HG03175 (cell line): ENCODE data around the gene NTM.
"Not testable (repeated sequence)": the region's sequence is repeated elsewhere in the genome, so short reads cannot be mapped to it uniquely, and the experiment has no call there.

Experiments used
- ATAC-seq: cut with Tn5 transposase; IDR thresholded peaks from one replicate; pipeline ENCODE4 v1.9.1; 2021; ENCODE audit warnings: mild to moderate bottlenecking, moderate library complexity; ENCODE audit not compliant: unreplicated experiment

Gene NTM

DNA sequence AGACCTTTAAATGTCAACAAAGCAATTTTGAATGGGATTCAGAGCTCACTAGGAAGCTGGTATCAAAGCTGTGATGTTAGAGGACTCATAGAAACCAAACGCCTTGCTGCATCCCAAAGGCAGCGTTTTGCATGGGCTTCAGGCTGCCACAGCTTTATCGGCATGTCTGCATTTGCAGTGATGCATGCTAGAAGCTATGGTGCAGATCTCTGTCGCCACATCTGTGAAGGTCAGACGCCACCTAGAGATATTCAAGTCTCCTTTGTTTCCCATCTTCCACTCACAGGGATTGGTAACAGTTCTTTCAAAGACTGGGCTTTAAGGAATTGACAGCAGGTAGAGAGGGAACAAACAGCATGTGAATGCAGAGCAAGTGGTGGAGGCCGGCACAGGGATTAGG is 47.8 kb downstream of the NTM start:
- no peak for ATAC-seq

DNA sequence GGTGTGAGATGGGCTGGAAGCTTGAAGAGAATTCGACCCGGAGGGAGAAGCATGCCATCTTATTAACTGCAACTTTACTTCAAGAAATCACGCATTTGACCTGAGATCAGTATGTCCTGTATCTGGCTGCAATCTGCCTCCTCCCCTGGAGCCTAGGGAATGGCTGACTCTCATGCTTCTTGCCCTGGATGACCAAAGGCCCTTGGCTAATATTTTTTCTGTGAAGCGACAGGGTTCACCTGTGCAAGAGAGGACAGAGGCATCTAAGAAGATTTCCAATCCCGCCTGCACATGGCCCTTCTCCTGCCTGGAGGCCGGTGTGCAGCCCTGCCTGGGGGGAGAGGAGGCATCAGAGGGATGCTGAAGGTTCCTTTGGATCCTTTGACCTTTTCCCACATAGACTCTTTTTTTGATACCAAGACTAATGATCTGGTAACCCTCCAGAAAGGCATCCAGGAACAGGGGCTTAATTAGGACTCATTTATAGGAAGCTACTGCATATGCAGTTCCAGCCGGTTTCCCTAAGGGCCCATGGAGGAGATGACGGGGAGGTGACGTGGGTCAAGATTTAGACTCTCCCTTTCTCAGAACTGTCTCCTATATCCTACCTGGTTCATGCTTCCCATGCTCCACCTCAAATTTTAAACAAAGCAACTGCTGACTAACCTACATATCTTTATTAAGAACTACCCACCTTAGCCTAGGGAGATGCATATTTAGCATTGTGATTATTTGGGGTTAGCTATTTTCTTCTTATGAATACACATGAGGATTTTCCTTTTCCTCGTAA is 50.8 kb downstream of the NTM start:
- ATAC-seq, result no peak

DNA sequence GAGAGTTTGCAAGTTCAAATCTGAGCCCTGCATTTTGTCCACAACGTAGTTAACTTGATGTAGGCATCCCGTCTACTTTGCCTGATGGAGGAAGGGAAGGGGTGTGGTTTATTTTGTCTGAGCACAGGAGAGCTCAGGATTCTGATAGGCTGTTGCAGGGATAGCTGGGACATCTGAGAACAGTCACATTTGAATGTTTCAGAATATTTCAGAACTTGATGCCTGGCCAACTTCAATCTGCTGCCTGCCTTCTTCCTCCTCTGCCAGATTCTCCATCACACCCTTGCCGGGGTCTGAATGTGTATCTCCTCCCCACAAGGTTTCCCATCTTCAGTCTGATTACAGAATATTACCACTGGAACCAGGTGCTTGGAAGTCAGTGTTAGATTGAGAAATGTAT is 51.6 kb downstream of the NTM start:
- ATAC-seq, result no peak

DNA sequence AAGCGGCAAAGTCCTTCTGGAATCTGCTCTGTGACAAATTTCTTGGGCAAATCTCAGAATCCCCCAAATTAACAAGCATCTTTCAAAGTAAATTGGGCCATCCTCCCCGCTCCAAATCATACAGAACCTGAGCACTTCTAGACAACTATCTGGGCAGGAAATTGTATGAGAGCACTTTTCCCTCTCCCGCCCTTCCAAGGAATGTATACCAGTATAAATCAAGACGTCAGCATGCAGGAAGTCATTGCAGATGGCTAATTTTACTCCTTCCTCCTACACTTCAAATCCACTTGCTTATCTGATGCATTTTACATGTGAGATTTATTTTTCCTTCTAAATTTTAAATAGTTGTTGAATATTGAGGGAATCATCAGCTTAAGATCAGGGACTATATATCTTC is 52.1 kb downstream of the NTM start:
- no peak for ATAC-seq

DNA sequence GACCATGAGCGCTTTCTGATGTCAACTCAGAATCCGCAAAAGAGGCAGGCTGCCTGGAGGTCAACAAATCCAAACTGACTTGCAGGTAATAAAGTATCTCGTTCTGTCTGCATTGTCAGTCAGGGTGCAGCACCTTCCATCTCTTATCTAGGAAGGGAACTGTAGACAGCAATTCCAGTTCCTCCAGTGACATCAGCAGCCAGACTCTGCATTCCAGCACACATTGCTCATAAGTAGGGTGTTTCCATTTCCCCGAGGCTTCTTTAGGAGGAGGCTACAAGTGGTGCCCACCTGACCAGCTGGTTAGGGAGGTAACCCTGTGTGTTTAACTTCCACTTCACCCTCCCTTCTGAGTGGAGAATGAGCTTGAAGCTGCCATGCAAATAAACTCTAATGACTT is 53.3 kb downstream of the NTM start:
- ATAC-seq, result no peak

DNA sequence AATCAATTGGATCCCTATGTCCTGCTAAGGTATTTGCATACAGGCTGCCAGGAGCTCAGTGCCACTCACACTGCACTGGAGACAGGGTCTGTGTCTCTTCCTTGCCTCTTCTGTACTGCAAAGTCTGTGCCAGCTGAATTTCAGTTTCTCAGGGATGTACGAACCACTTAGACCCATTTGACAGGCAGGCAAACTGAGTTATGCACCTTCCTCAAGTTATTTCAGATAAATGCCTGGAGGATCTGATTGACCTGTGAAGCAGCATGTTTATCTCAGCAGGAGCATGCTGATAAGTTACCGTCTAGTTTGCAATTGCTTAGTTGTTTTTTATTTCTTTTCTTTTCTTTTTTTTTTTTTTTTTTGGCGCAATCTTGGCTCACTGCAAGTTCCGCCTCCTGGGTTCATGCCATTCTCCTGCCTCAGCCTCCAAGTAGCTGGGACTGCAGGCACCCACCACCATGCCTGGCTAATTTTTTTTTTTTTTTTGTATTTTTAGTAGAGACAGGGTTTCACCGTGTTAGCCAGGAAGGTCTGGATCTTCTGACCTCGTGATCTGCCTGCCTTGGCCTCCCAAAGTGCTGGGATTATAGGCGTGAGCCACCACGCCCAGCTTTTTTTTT is 54.0 kb downstream of the NTM start:
- not testable (repeated sequence) for ATAC-seq

DNA sequence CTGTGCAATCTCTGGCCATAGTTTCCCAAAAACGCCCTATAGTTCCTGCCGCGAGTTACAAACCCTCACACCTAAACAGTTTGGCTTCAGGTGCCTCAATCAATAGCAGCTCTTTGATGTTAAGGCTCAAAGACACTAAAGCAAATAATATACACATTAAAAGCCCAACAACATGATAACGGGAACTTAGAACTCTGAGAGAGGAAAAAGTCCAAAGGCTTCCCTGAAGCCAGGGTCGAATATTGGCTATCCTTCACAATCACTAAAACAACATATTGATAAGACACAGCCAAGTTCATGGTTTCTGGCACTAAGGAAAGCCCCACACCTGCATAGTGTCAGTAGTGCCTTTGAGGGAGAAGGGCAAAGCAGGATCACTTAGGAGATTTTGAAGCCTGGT is 54.9 kb downstream of the NTM start:
- ATAC-seq, result no peak

DNA sequence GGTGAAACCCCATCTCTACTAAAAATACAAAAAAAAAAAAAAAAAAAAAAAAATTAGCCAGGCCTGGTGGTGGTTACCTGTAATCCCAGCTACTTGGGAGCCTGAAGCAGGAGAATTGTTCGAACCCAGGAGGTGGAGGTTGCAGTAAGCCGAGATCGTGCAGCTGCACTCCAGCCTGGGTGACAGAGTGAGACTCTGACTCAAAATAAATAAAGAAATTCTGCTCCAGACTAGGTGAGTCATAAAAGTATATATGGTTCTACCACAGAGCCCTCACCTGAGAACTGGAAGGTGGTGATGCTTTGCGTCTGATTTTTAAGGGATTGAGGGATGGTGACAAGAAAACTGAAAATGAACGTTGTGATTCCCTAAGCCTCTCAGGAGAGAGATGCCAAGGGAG is 58.4 kb downstream of the NTM start:
- no peak for ATAC-seq

DNA sequence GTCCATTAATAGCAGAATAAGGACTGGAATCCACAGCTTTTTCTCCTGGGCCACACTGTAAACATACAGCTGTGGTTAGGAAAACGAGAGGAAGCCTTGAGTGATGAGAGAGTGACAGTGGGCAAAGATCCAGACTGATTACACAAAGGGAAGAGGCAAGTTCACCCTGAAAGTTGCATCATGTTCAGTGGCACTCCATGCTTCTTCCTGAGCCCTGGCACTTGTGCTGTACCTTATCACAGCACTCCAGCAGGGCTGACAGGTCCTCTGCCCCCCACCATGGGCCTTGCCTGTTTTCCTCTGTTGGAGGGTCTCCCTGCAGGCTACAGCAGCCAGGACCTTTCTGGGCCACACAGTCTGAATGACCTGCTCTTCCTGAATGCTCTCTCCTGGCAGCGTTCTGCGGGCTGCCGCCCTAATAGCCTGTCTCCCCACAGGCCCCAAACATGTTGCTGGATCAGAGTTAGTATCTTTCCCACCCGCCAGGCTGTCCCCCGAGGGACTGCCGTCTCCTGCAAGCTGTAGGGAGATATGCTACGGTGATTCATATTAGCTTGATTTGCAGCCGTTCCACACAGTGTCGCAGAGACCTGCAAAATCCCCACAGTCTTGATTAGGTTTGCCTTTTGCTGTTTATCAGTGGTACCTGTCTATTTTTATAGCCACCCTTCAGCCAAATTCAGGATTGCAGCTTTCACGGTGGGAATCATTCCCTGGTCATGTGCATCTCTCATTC is 60.2 kb downstream of the NTM start:
- no peak for ATAC-seq

DNA sequence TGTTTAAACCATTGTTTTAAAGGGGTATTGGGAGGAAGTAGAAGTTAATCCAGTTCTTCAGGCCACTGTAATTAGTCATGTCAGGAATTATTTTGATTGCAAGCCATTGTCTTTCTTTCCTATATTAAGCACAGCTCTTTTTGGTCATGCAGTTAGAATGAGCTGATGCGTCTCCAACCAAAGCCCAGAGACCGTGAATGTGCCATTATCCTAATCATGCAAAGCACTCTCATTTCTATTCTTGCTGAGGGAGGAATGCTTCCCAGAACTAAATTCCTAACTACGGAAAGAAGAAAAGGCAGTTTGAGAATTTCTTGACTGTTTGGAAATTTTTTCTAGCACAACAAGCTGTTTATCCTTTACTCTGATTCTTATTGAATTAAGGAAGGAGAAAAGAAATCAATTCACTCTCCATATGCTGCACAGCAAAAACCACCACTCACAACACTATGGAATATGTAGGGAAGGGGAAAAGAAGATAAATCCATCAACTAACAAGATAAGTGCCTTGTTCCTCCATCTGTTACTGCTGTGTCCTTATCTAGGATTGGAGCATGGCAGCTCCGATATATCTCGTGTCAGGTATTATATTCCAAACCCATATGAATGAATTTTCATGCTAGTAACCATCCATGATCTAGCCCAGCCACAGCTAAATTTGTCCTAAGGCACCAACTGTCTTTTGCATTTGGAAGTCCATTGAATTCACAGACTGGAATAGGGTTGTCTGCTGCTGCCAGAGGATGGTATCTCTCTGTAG is 70.8 kb downstream of the NTM start:
- ATAC-seq, result no peak

DNA sequence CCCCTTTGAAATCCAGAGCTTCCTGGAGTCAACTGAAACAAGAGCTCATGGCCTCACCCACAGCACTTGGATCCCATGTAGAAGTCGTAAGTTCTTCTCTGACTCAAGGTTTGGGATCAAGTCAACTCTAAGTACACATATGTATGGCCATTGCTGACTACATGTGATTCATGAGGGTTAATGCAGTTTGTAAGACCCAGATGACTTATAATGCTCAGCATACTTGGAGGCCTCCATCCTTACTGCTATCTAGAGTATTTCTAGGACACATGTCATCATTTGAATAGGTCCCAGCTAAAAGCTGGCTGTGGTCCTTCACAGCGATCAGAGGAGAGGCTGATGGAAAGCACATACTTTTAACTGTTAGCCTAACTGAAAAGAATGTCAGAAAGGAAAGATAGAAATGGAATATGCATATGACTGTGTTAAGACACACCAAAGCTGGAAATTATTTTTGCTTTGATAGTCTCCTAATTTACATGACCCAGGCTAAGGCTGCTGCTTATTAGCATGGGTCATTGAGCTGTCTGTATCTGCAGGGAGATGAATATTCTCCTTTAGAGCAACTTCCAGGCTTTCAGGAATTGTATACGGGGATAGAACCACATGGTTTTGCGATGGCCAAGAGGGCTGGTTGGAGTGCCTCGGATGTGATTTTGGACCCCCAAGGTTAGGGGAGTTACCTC is 76.3 kb downstream of the NTM start:
- ATAC-seq, result no peak

DNA sequence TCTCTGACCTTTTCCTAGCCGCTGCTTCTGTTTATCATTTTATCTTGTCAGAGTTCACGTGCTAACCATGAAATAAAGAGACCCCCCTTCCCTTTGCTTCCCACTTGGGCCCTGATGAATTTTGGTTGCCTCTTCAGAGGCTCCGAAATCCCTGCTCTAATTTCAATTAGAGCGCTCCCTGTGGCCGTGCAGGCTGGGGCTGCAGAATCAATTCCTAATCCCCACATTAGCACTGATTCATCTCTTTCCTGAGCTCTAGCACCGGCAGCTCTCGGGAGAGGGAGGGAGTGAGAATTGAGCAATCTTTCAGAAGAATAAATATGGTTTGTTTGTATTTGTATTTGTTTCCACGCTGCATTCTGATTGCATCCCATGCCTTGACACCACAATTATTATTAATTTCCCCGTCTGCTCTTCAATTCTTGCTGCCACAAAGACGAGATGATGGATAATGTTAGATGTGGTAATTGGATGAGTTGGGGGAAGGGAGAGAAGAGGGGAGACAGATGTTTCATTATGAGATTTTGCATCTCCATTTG is 76.9 kb downstream of the NTM start:
- ATAC-seq, result no peak

DNA sequence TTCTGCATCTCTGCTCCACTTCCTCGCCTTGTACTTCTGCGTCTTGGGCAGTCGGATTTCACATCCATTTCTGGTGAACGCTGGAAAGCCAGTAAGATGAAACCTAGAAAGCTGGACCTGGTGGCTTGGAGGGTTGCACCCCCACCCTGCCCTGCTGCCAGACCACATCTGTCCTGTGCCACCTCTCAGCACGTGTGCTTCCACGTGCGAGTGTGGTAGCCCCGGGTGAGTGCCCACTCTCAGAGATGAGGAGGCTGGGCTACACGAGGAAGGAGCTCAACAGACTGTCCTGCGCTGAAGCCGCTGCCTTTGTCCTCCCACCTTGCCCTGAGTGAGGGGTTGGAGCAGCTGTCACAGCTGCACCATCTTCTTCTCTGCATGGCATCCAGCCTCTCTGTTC is 77.5 kb downstream of the NTM start:
- ATAC-seq, result no peak

DNA sequence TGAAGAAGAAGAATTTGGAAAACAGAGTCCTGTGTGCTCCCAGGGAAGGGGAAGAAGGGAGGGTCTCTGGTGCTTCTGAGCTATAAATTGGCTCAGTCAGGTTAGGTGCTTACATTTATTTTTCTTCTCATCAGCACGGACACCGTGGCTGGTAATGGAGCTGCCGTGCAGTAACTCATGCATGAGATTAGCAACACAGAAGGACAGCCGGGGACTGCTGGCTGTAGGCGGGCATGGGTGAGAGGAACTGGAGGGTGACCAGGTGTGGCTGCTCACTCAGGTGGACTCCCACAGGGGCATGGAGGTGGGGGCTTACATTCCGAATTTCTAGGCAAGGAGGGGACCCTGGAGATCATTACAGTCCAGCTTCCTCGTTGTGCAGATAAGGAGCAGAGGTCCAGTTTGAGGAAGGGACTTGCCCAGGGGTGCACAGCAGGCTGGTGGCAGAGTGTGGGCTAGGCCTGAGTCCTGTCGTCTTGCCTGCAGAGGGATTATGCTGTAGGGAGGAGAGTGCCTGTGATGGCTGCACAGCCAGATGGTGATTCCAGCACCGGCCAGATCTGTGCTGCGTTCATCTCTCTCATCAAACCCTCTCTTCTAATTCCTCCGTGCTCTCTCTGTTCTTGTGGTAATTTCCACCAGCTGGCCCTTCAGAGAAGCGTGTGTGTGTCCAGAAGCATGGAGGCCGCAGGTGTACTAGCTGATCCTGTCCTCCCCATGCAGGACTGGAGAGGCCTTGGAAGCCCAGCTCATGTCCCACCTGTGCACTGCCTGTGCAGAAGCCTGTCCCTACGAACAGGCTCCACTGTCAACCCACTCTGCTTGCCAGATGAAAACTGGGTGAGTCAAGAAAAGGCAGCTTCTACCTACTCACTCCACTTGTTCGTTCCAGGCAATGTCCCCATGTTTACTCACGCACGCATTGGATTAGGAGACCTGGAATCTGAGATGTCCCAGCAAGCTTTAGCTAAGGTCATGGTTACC is 78.9 kb downstream of the NTM start:
- no peak for ATAC-seq

DNA sequence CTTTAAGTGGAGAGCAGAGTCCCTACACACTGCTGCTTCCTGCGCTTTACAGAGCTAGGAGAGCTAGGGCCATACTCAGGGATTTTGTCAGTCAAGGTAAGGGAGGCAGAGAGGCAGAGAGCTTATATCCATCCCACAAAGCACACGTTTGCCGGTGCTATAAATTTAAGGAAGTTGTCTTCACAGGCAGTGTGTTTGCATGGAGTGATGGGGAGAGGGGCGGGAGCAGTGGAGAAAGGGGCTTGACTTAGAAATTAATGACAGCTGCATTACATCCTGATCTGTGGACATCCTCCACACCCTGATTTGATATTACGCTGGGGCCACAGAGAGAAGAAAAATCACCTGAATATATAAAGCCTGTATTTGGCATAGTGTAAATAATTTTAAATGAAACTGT is 84.1 kb downstream of the NTM start:
- no peak for ATAC-seq

DNA sequence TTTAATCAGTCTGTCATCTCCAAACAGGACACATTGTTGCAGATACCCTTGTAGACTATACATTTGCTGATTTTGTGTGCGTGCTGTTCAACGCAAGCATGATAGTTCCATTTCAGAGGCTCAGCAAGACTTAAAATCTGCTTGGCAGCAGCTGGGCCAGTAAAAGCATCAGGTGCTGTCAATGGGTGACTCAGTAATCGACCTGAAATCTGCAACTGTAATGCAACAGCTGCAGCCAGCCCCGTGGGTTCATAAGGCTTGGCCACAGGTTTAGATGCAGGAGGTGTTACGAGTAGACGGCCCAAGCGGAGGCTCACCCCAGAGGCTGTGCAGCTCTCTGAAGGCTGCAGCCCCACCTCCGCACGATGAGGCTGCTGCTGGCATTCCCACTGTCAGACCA is 84.6 kb downstream of the NTM start:
- no peak for ATAC-seq

DNA sequence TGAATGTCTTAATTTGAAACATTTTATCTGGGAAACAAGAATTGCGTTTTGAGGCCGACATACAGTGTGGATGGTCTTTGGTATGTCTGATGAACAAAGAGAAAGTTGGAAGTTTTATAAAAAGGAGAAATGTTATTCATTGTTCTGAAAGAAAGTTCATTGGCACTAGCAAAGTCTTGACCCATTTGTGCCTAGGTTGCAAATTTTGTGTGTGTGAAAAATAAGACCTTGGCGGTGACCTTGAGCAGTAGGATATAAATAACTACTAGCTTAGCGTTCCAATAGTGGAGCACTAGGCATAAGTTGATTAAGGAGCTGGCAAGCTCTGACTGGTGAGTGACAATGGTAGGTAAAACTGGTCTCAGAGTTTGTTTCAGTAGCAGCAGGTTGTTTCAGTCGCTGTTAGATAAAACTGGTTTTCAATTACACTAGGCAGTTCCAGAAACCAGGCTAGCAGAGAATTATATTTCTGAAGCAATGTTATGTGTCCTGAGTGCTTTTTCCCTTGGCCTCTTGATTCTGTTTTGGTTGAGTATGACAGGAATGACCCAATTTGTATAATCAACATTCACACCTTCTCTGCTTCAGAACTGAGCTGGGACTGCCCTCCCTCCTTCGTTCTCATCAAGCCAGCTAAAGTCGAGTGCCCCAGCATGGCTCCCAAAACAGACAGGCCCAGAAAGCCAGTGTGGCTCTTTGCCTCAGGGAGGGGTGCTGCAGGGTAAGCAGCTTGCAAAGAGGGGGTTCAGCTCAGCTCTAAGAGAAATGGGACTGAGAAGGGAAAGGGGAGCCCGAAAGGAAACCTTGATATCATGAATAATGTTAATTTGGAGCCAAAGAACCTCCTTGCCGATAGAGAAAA is 85.7 kb downstream of the NTM start:
- ATAC-seq, result no peak

DNA sequence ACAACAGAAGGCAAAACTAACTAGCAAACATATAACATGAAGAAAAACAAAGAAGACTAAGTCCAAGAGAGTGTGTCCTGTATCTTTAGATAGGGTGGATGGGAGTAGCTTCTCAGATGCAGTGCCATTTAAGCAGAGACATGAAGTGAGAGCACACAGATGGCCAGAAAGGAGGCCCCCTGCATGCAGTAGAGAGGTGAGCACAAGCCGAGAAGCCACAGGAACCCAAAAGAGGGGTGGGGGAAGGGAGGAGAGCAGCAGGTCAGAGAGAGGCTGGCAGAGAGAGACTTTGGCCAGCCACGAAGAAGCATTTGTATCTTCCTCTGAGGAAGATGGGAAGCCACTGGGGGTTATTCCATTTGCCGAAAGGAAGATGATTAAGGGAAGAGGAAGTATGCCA is 86.7 kb downstream of the NTM start:
- no peak for ATAC-seq
